PFSK-1 (cell line): ENCODE data around the gene MAP4K4.

Source experiments
- FOXP2 ChIP-seq: optimal IDR thresholded peaks from 2 replicates; pipeline ENCODE3; 2011; ENCODE audit warnings: borderline replicate concordance, control low read depth, inconsistent platforms; ENCODE audit not compliant: insufficient read depth; ENCODE audit errors: extremely low read length, extremely low read depth
- POLR2AphosphoS5 ChIP-seq: IDR thresholded peaks from 2 replicates; pipeline ENCODE4 v1.6.1; 2012; ENCODE audit warnings: low read depth, mild to moderate bottlenecking, control low read depth, low read length, moderate library complexity
- SIN3A ChIP-seq: IDR thresholded peaks from 2 replicates; pipeline ENCODE4 v1.6.1; 2012; ENCODE audit warnings: mild to moderate bottlenecking, low read length, moderate library complexity, borderline replicate concordance; ENCODE audit not compliant: insufficient read depth
- TAF1 ChIP-seq: IDR thresholded peaks from 2 replicates; pipeline ENCODE4 v1.6.1; 2012; ENCODE audit warnings: low read length, control low read depth, borderline replicate concordance; ENCODE audit not compliant: insufficient read depth
- TF ChIP-seq, protein P1 (sequence below), 2 experiments: IDR thresholded peaks; 2 replicates each; pipeline versions ENCODE4 v1.6.1 to v1.8.0; 2011 to 2012; ENCODE audit warnings: low read depth in 2 of 2, low read length in 2 of 2, control low read depth in 1 of 2, inconsistent platforms in 1 of 2, mild to moderate bottlenecking in 1 of 2, moderate library complexity in 1 of 2; ENCODE audit not compliant: insufficient read depth in 1 of 2

GRCh38 chr2:101729521-101730190 lies 32.1 kb downstream of the MAP4K4 start:
- TF ChIP-seq POLR2AphosphoS5: no peak
- no peak for TF ChIP-seq SIN3A
- no peak for TF ChIP-seq TAF1
- TF ChIP-seq, protein P1, sequence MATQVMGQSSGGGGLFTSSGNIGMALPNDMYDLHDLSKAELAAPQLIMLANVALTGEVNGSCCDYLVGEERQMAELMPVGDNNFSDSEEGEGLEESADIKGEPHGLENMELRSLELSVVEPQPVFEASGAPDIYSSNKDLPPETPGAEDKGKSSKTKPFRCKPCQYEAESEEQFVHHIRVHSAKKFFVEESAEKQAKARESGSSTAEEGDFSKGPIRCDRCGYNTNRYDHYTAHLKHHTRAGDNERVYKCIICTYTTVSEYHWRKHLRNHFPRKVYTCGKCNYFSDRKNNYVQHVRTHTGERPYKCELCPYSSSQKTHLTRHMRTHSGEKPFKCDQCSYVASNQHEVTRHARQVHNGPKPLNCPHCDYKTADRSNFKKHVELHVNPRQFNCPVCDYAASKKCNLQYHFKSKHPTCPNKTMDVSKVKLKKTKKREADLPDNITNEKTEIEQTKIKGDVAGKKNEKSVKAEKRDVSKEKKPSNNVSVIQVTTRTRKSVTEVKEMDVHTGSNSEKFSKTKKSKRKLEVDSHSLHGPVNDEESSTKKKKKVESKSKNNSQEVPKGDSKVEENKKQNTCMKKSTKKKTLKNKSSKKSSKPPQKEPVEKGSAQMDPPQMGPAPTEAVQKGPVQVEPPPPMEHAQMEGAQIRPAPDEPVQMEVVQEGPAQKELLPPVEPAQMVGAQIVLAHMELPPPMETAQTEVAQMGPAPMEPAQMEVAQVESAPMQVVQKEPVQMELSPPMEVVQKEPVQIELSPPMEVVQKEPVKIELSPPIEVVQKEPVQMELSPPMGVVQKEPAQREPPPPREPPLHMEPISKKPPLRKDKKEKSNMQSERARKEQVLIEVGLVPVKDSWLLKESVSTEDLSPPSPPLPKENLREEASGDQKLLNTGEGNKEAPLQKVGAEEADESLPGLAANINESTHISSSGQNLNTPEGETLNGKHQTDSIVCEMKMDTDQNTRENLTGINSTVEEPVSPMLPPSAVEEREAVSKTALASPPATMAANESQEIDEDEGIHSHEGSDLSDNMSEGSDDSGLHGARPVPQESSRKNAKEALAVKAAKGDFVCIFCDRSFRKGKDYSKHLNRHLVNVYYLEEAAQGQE (IDR thresholded peaks at IDR 0.05; ENCODE audit: insufficient read depth in 1 of 2, low read depth in 2 of 2, low read length in 2 of 2): no peak
- TF ChIP-seq FOXP2: no peak
